Fibroblast of pulmonary artery (primary cell): ENCODE results near the gene RAMAC.

Experiments used
- DNase-seq: peaks from one replicate; pipeline ENCODE4 v3.0.0-alpha.2; 2010; ENCODE audit warnings: low read depth
- H3K4me3 ChIP-seq: replicated peaks from 2 replicates; pipeline ENCODE4 v1.5.1; 2011; ENCODE audit warnings: low read depth, mild to moderate bottlenecking, control low read depth, low read length, moderate library complexity
- CTCF ChIP-seq: IDR thresholded peaks from 2 replicates; pipeline ENCODE4 v1.5.1; 2011; ENCODE audit warnings: mild to moderate bottlenecking, control low read depth, low read length, inconsistent platforms; ENCODE audit errors: missing control alignments

The RAMAC gene

DNA sequence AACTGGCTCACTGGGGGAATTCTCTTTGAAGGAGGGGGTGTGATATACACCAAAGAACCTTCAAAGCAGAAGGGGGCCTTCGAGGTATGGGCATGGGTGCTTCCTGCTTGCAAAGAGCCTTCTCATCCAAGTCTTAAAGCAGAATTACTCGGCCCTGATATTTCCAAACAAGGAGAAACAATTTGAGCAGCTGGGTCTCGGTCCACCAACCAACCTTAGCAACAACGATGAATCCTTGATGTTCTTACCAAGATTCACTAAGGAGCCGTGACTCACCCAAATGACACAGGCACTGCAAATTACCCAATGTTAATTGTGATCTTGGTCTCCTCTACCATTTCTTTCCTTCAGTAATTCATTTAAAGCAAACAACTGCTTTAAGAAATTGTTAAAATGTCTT, 41.2 kb upstream of the RAMAC start:
- DNase-seq: no peak
- H3K4me3 ChIP-seq: no peak overlapping the region
- TF ChIP-seq CTCF: no peak

- no peak for TF ChIP-seq CTCF
- no peak for DNase-seq
- H3K4me3 ChIP-seq: no peak overlapping the region
Observed at GRCh38 chr15:82945326-82945725, 40.7 kb upstream of the RAMAC start.

- no peak overlapping the region for H3K4me3 ChIP-seq
- TF ChIP-seq CTCF: no peak
- no peak for DNase-seq
Observed at GRCh38 chr15:82946155-82946701, 39.8 kb upstream of the RAMAC start.

- no peak for DNase-seq
- no peak for TF ChIP-seq CTCF
- no peak overlapping the region for H3K4me3 ChIP-seq
Observed at GRCh38 chr15:82950295-82950694, 35.7 kb upstream of the RAMAC start.

DNA sequence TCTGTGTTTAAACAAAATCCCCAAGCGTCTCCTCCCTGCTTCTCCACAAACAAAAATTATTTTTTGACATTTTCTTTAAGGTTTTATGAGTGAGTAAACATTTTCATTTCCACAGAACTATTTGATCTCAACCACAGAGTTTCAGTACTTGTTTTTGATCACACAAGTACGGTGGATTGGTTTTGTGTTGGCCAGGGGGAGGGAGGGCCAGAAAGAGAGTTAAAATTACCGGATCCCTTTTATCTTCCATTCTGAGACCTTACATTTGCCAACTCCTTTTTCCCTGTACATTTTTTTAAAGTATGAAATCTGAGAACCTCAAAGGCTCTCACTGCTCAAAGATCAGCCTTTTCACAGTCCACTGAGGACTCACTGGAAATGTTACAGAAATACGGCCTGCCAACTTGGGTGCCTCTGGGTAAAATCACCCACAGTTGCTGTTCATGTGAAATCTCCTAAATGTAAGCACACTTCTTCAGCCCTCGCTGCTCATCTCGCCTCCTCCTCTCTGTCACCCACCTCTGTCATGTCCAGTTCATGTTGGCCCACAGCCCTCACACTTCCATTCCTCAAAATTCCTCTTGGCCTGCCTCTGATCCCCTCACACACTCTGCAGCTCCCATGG, 35.2 kb upstream of the RAMAC start:
- H3K4me3 ChIP-seq: no peak overlapping the region
- DNase-seq: no peak
- no peak for TF ChIP-seq CTCF

DNA sequence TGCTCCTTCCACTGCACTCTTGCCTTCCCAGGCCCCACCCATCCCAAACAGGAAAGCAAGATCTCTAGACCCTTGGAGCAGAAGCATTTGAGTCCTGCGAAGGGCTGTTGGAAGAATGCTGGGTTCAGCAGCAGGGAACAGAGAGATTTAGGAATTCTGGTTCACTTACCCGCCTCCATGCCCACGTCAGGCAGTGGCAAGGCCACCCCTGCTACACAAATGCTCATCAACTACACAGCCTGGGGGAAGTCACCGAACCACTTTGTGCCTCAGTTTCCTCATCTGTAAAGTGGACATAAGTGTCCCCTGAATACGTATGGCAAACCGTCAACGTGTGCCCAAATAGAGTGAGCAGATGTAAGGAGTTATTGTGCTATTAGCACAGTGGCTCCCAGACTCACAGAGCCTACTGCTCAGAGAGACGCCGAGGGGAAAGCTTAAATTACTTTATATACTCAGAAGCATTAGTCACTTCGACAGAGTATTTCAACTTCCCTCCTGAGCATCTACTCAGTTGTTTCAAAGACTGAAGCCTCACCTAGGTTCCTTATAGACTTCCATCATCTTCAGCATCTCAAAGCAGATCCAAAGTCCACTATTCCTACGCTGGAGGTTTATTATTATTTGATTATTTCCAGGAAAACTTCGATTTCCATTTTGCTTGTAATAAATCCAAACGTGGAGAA, 34.4 kb upstream of the RAMAC start:
- TF ChIP-seq CTCF: no peak
- no peak for DNase-seq
- H3K4me3 ChIP-seq: no peak overlapping the region
